Breast epithelium (tissue), 3 donors: ENCODE measurements around the gene KCNS1.

Experiments used
- CTCF ChIP-seq, 3 donors: fragments of 450-650 bp; IDR thresholded peaks; one replicate each; pipeline ENCODE4 v1.5.1; 2016 to 2017; ENCODE audit warnings: antibody characterized with exemption in 3 of 3, mild to moderate bottlenecking in 3 of 3, moderate library complexity in 3 of 3
- POLR2A ChIP-seq: fragments of 450-650 bp; IDR thresholded peaks from one replicate; pipeline ENCODE4 v1.6.1; 2016; ENCODE audit warnings: antibody characterized with exemption, mild to moderate bottlenecking, moderate library complexity
- POLR2AphosphoS5 ChIP-seq, 3 donors: sonication (generic); formaldehyde crosslinking; IDR thresholded peaks; one replicate each; pipeline ENCODE4 v1.6.1; 2017; ENCODE audit warnings: antibody characterized with exemption in 3 of 3

GRCh38 chr20:45067087-45067486, 33.8 kb downstream of the KCNS1 start:
- TF ChIP-seq CTCF (IDR thresholded peaks at IDR 0.05): no peak
- TF ChIP-seq POLR2AphosphoS5 (IDR thresholded peaks at IDR 0.05): no peak
- TF ChIP-seq POLR2A: no peak
